NCI-H82 treated with DMSO at 0.1 percent for 48 hours (cell line): Measurements from ENCODE around the gene PLA2G12B.
A peak's percentile ranks its signal among the peaks of the same experiment; 100 is the strongest.

Source experiments
- DNase-seq: peaks from one replicate; lab custom pipeline; 2025; ENCODE audit not compliant: unreplicated experiment; lab: John Stamatoyannopoulos, UW

Gene PLA2G12B

GRCh38 chr10:72895236-72895850, 59.3 kb downstream of the PLA2G12B start:
- DNase-seq, result no peak

- DNase-seq, result no peak
Observed at GRCh38 chr10:72893136-72893798, 61.3 kb downstream of the PLA2G12B start, which contains the start of gene OIT3. Gene OIT3 (plus strand): TSS chr10:72893739. CDS start chr10:72893799, 60 bp downstream.

- DNase-seq, result no peak
Observed at GRCh38 chr10:72890086-72890485, 64.5 kb downstream of the PLA2G12B start.

- DNase-seq, result no peak
Observed at GRCh38 chr10:72889391-72889831, 65.2 kb downstream of the PLA2G12B start.

DNA sequence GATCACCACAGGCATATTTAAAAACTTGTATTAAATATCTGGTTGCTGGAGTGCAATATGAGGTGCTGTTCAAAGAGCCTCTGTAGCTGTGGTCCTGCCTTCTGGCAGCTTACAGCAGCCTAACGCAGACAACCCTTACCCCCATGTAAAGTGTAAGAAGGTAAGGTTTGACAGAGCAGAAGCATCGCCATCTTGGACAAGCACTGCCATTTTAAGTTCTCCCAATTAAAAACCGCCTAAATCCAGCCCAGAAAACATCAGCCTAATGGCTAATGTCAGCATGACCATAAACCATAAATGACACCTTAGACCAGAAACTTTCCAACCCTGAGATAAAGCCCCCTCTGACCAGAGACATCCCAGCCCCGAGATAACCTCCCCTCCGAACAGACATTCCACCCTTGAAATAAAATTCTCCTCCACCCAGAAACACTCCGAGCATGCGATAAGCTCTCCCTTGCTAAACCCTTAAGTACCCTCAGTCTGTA, 66.4 kb downstream of the PLA2G12B start:
- no peak for DNase-seq

DNA sequence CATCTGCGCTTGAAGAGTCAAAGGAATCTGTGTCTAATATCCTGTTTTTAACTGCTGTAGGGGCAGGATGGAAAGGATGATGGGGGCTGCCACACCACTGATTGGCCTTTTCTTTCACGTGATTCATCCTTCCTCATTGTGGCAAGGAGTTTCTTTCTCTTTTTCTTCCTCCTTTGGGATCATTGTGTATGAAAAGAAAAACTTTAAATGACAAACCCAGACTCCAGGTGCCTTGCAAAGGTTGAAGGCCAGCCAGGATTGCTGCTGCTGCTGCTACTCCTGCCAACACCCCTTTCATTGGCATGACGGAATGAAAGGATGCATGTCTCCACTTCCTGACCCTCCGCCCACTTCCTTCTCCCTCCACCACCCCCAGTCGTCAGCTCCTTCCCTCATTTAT, 67.6 kb downstream of the PLA2G12B start:
- DNase-seq, result no peak

- peak; percentile 19 for DNase-seq
Observed at GRCh38 chr10:72886621-72887020, 68.0 kb downstream of the PLA2G12B start.

DNA sequence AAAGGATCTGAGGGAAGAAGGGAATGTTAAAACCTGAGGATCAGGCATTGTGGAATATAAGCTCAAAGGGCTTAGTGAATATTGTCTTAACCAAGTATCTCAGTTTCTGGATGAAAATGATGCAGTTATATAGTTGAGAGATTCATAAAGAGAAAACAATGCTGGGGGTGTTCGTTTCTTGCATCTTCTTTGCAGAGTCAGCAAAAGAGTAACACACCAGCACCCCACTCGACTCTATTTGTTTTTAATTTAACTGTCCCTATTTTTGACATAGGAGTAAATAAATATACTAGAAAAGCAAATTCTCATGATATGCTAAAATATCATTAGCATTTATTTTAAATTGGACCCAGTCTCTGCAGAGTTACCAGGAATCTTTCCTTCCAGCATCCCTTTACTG, 68.7 kb downstream of the PLA2G12B start:
- DNase-seq, result no peak
